Heart right ventricle (tissue), 16 donors: ENCODE data around the gene VAT1L. TPM values are rescaled to one million over a fixed set of nuclear protein-coding genes. Genes with fewer than 3 reads are reported as not detected.

Experiments
- ATAC-seq, 8 donors: fragments of 200-7000 bp; cut with Tn5 transposase; one replicate each; pipeline ENCODE4 v1.9.1; 2020; ENCODE audit warnings: mild to moderate bottlenecking in 8 of 8, moderate library complexity in 8 of 8, moderate number of reproducible peaks in 1 of 8
- DNase-seq, 2 donors: peaks; one replicate each; pipeline ENCODE4 v3.0.0-alpha.2; 2020
- H3K27ac ChIP-seq, 10 donors: fragments of 200-600 bp; sonication (generic) in 2 of 10; one replicate each; pipeline versions ENCODE4 v1.5.0 to v1.8.0; 2020 to 2022; ENCODE audit warnings: mild to moderate bottlenecking in 3 of 10
- H3K27me3 ChIP-seq, 7 donors: fragments of 200-600 bp; one replicate each; pipeline ENCODE4 v1.8.0; 2021 to 2022; ENCODE audit warnings: mild to moderate bottlenecking in 2 of 7
- H3K36me3 ChIP-seq, 9 donors: fragments of 200-600 bp; sonication (generic) in 1 of 9; one replicate each; pipeline versions ENCODE4 v1.5.0 to v1.8.0; 2020 to 2022; ENCODE audit warnings: mild to moderate bottlenecking in 2 of 9
- H3K4me1 ChIP-seq, 9 donors: fragments of 200-600 bp; sonication (generic) in 1 of 9; one replicate each; pipeline versions ENCODE4 v1.5.0 to v1.8.0; 2020 to 2022; ENCODE audit warnings: mild to moderate bottlenecking in 4 of 9
- H3K4me3 ChIP-seq, 10 donors: fragments of 200-600 bp; sonication (generic) in 2 of 10; one replicate each; pipeline versions ENCODE4 v1.5.0 to v1.8.0; 2020 to 2022; ENCODE audit warnings: mild to moderate bottlenecking in 7 of 10, moderate library complexity in 2 of 10
- H3K9me3 ChIP-seq, 11 donors: fragments of 200-600 bp in 10 of 11; sonication (generic) in 2 of 11; one replicate each; pipeline versions ENCODE4 v1.5.0 to v1.8.0; 2013 to 2022; ENCODE audit warnings: mild to moderate bottlenecking in 2 of 11, control low read depth in 1 of 11, moderate library complexity in 1 of 11
- CTCF ChIP-seq, 9 donors: fragments of 200-600 bp; sonication (generic) in 2 of 9; IDR thresholded peaks; one replicate each; pipeline versions ENCODE4 v1.5.0 to v1.8.0; 2021 to 2022; ENCODE audit warnings: antibody characterized with exemption in 9 of 9, mild to moderate bottlenecking in 5 of 9, moderate library complexity in 1 of 9
- WGBS, 2 donors: extraction: QIAGEN DNeasy Blood & Tissue Kit; methylation state at CpG; one replicate each; pipeline ENCODE4 v1.1.7; 2013; ENCODE audit warnings: inconsistent platforms in 1 of 2; 5-methylcytosine and 5-hydroxymethylcytosine counted together
- intact Hi-C, 10 donors: fragments of 100-400 bp; cut with DNase I; formaldehyde crosslinking; loops; one replicate each; pipeline versions ENCODE4 v1.11.1 to v1.14.2; 2022
- polyA plus RNA-seq, 2 donors: library from polyadenylated mRNA; stranded (reverse); fragments of 200-250 nt; gene quantifications; one replicate each; pipeline ENCODE4 v1.2.3, GENCODE V29; 2013
- total RNA-seq, 10 donors: library from RNA; stranded (reverse); fragmentation: NEBNext Ultra II Directional in 3 of 10; extraction: Animal tissue kit (Norgen Biotek cat#: 25700) in 3 of 10; gene quantifications; one replicate each; pipeline versions ENCODE4 v1.2.1 to v1.2.4, GENCODE V29; 2021 to 2023
- donor health status: Arrhythmogenic right ventricular cardiomyopathy.
- donor health status: ischemic (EF 13 %, LVEDD 7.1; RV severe dilation, severe dysfunction).
- donor health status: healthy with polysubstance abuse.
- donor health status: DM: no; HTN: yes; CAD: no.
- donor health status: DM: no; HTN: no; CAD: no.
- donor health status: ischemic (EF 25% LVEDD 6.9; RV normal size, moderate dysfunction).
- donor health status: ischemic (EF 25% LVEDD 5.7; RV mildly dilated, moderate dysfunction).
- donor health status: healthy.
- donor health status: DM: yes; HTN: yes; CAD: no.
- donor health status: Ischemic cardiomyopathy.
- donor health status: ischemic (EF 35%, LVEDD 5.7; RV mildly dilated, moderate dysfunction).
- donor health status: nonischemic (EF 11% LVEDD 7.7; RV severe dilation, severe dysfunction).
- donor health status: DM: yes; HTN: yes; CAD: no.
- donor health status: PGD.
- donor health status: ischemic (EF 29% LVEDD 5.4; RV normal size, mild dysfunction).
- donor health status: nonischemic (EF 23%, LVEDD 6.1; RV moderate dilation, normal function).

The VAT1L gene
- total and polyA plus RNA-seq, 12 donors: 0.19 to 61.0 (median 24.0) TPM

- H3K4me1 ChIP-seq: peaks cover 0 to 20% (median 8%) of the 10 kb centered on the region in 9 donors
- TF ChIP-seq CTCF (IDR thresholded peaks at IDR 0.05): no peak
- H3K9me3 ChIP-seq: no peaks in the 10 kb centered on the region
- H3K4me3 ChIP-seq: peak overlapping the region in 6 of 10 donors; percentile 54 to 70 (median 68)
- DNase-seq (no peak), ATAC-seq (no peak)
- H3K36me3 ChIP-seq: no peaks in the 10 kb centered on the region
- WGBS, 2 donors: 11 to 14% methylated on average over 11 of the region's 11 CpGs
- intact Hi-C loops: loop anchor here in 1 of 10 donors (5.0 to 10.0 kb wide), 2 partner anchors 48 to 105 kb away; no protein-coding TSS in a partner anchor
- no peak overlapping the region for H3K27ac ChIP-seq
- H3K27me3 ChIP-seq: peaks cover 4 to 70% (median 44%) of the 10 kb centered on the region in 7 donors
Observed at GRCh38 chr16:77790009-77790372, 1.6 kb downstream of the VAT1L start.

- H3K36me3 ChIP-seq: no peaks in the 10 kb centered on the region
- no peak overlapping the region for H3K4me3 ChIP-seq
- intact Hi-C loops: loop anchor here in 1 of 10 donors (5.0 to 10.0 kb wide), 2 partner anchors 49 to 104 kb away; no protein-coding TSS in a partner anchor
- H3K27ac ChIP-seq: no peak overlapping the region
- no peak for DNase-seq
- H3K27me3 ChIP-seq: peaks cover 4 to 64% (median 44%) of the 10 kb centered on the region in 7 donors
- H3K9me3 ChIP-seq: no peaks in the 10 kb centered on the region
- WGBS, 2 donors: 77% methylated on average over 3 of the region's 3 CpGs
- ATAC-seq: no peak
- H3K4me1 ChIP-seq: peaks cover 0 to 20% (median 8%) of the 10 kb centered on the region in 9 donors
- TF ChIP-seq CTCF (IDR thresholded peaks at IDR 0.05): no peak
Observed at GRCh38 chr16:77790912-77791311, 2.5 kb downstream of the VAT1L start.

DNA sequence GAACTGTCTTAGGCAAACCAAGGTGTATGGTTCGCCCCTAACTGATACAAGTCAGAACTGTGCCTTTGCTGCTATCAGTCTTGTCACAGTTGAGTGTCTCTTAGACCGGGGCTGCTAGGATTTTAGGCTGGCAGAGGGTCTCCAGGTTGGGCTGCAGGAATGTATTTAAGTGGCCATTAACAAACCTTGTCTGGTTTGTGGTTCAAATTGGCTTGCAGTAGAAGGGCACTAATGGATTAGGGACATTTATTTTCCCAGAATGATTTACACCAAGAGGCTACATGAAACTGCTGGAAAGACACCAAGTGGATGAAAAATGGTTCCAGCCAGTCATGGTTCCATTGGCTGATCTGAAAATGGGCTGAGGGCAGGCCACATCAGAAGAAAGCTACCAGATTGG, 5.1 kb downstream of the VAT1L start:
- WGBS, 2 donors: 62 to 71% methylated on average over 2 of the region's 2 CpGs
- H3K27ac ChIP-seq: no peak overlapping the region
- H3K4me1 ChIP-seq: peaks cover 0 to 12% (median 10%) of the 10 kb centered on the region in 9 donors
- DNase-seq (no peak), ATAC-seq (no peak)
- intact Hi-C loops: loop anchor here in 1 of 10 donors (5.0 to 10.0 kb wide), 2 partner anchors 51 to 101 kb away; no protein-coding TSS in a partner anchor
- no peaks in the 10 kb centered on the region for H3K36me3 ChIP-seq
- H3K27me3 ChIP-seq: peaks cover 4 to 40% (median 27%) of the 10 kb centered on the region in 7 donors
- no peak for TF ChIP-seq CTCF (IDR thresholded peaks at IDR 0.05)
- H3K9me3 ChIP-seq: no peaks in the 10 kb centered on the region
- H3K4me3 ChIP-seq: no peak overlapping the region

- intact Hi-C loops: loop anchor here in 1 of 10 donors (5.0 to 10.0 kb wide), 2 partner anchors 52 to 100 kb away; no protein-coding TSS in a partner anchor
- TF ChIP-seq CTCF (IDR thresholded peaks at IDR 0.05): no peak
- Histone ChIP-seq H3K27ac (no peak overlapping the region), H3K36me3 (no peaks in the 10 kb centered on the region), H3K27me3 (peaks cover 3 to 28% (median 16%) of the 10 kb centered on the region in 7 donors), H3K9me3 (no peaks in the 10 kb centered on the region), H3K4me3 (no peak overlapping the region), H3K4me1 (peaks cover 0 to 4% (median 0%) of the 10 kb centered on the region in 9 donors)
- DNase-seq (no peak), ATAC-seq (no peak)
- 89 to 90% methylated on average over 3 of the region's 3 CpGs for WGBS, 2 donors
Observed at GRCh38 chr16:77794586-77794985, 6.2 kb downstream of the VAT1L start.
